Activated T-helper 1 cell treated with anti-CD3 and anti-CD28 coated beads, Interleukin-2, amount 50 U/mL, for 16 hours (primary cell): ENCODE results near the gene TMSB15C.

ENCODE experiments used
- DNase-seq, 2 donors: peaks; one replicate each; pipeline ENCODE4 v3.0.0-alpha.2; 2020; ENCODE audit warnings: low read depth in 1 of 2, low spot score in 1 of 2

The TMSB15C gene

DNA sequence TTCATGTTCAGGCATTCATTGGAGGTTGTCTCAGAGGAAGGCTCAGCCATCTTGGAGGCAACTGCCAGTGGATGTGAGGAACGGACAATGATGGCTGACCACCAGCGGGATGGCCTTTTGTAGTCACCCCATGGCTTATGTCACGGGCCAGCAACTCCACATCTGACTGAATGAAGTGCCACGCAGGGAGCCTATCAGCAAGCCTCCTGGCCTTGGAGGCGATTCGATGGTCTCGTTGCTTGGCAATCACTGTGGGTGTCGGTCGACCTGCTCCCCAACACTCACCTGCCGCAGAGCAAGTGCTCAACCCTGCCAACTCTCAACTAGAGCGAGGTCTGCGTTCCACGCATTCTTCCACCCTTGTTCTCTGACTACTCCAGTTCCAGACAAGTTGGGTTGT is 28.9 kb downstream of the TMSB15C start:
- no peak for DNase-seq

DNA sequence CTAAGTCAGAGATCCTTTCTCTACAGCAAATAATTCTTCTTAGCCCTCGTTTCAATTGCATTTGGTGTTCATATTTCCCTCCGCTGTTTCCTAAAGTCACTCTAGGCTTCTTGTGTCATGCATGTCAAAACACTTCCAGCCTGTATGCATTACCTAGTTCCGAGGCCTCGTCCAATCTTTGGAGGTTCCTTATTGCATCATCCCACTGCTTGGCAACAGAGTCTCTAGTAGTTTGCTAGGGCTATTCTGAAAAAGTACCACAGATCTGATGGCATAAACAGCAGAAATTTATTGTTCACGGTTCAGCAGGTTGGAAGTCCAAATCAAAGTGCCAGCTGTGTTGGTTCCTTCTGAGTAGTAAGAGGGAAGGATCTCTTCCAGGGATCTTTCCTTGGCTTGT is 30.4 kb downstream of the TMSB15C start:
- no peak for DNase-seq

DNA sequence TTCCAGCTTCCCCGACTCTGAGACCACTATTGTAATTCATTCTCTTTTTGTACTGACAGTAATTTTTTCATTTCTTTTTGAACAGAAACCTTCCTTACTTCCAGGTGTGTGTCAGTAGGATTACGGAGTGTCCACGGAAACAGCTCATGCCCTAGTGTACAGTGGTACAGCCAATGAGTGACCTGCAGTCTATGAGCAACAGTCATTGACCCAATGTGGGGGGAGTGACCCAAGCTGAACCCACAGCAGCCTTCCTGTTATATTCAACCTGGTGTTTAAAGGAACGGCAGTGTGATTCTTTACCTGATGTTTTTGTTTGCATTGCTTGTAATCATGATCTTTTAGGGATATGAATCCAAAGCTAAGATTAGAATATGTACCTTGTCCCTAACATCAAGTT is 35.0 kb downstream of the TMSB15C start:
- no peak for DNase-seq

DNA sequence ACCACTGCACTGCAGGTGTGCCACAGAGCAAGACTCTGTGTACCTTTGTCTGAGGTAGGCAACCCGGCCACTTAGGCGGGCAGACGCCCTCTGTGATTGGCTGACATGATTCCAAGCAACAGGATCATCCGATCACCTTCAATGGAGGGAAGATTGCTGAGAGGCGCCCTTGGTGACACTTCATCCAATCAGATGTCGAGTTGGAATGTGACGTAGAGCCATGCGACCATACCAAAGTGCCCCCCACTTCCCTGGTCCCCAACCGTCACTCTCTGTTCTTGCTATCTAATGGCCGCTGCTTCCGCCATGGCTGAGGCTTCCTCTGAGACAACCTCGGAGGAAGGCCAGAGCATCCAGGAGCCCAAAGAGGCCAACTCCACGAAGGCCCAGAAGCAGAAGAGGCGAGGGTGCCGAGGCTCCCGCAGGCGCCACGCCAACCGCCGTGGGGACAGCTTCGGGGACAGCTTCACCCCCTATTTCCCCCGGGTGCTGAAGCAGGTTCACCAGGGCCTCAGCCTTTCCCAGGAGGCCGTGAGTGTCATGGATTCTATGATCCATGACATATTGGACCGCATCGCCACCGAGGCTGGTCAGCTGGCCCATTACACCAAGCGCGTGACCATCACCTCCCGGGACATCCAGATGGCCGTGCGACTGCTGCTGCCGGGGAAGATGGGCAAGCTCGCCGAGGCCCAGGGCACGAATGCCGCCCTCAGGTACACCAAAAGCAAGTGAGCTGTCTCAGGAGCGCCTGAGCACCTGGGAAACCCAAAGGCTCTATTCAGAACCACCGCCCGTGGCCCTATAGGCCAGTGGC is 36.1 kb downstream of the TMSB15C start, which contains the start of gene H2BW2:
Gene H2BW2 (plus strand): TSS at position 268 of the 817 bp plus-strand sequence. CDS start 39 bp downstream, at position 307.
- no peak for DNase-seq
